Breast epithelium (tissue), 3 donors: Measurements from ENCODE around the gene KIAA2012.

Experiments used
- POLR2A ChIP-seq: fragments of 450-650 bp; IDR thresholded peaks from one replicate; pipeline ENCODE4 v1.6.1; 2016; ENCODE audit warnings: antibody characterized with exemption, mild to moderate bottlenecking, moderate library complexity
- TF ChIP-seq, protein P1 (sequence below), 3 donors: fragments of 450-650 bp; IDR thresholded peaks; one replicate each; pipeline ENCODE4 v1.5.1; 2016 to 2017; ENCODE audit warnings: antibody characterized with exemption in 3 of 3, mild to moderate bottlenecking in 3 of 3, moderate library complexity in 3 of 3

DNA sequence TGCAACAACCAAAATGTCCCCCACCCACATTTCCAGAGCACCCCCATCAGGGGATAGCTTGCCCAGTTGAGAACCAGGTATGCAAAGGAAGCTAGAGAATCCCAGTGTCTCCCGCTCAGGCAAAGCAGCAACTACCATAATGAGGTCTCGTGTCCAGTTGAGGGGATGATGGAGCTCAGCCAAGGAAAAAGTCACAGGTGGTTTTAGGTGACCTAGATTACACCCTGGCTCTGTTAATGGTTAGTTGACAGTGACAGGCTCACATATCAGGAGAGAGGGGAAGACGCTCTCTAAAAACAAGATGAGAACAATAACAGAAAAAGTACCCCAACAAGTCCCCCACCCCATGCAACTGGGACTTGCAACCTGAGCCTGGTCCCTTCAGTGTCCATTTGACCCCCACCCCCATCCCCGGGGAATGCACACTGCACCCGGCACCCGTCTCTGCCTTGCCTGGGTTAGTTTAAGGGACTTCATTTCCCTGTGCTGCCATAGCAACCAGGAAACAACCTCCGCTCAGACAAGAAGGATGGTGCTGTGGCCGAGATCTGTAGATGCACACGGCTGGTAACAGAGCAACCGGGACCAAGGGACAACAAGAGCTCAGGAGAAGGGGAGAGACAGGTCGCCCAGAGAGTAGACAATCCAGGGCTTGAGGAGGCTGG lies at the start of gene KIAA2012:
- TF ChIP-seq POLR2A: no peak
- TF ChIP-seq, protein P1, sequence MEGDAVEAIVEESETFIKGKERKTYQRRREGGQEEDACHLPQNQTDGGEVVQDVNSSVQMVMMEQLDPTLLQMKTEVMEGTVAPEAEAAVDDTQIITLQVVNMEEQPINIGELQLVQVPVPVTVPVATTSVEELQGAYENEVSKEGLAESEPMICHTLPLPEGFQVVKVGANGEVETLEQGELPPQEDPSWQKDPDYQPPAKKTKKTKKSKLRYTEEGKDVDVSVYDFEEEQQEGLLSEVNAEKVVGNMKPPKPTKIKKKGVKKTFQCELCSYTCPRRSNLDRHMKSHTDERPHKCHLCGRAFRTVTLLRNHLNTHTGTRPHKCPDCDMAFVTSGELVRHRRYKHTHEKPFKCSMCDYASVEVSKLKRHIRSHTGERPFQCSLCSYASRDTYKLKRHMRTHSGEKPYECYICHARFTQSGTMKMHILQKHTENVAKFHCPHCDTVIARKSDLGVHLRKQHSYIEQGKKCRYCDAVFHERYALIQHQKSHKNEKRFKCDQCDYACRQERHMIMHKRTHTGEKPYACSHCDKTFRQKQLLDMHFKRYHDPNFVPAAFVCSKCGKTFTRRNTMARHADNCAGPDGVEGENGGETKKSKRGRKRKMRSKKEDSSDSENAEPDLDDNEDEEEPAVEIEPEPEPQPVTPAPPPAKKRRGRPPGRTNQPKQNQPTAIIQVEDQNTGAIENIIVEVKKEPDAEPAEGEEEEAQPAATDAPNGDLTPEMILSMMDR (IDR thresholded peaks at IDR 0.05): no peak
